Measurements from ENCODE around the gene ZSWIM4. TPM values are rescaled to one million over a fixed set of nuclear protein-coding genes. Genes with fewer than 3 reads are reported as not detected.
A peak's percentile ranks its signal among the peaks of the same experiment; 100 is the strongest.
"Not testable (repeated sequence)": the region's sequence is repeated elsewhere in the genome, so short reads cannot be mapped to it uniquely, and the experiment has no call there.

Gene ZSWIM4
- total RNA-seq, 4 donors from 2014 or later, result 2.8 to 19.8 (median 4.0) TPM

- no peak for DNase-seq (ENCODE audit: low spot score in 2 of 2)
- 83 to 100% methylated on average over 3 to 6 of the region's 6 CpGs for WGBS, 2 donors
- H3K27me3 ChIP-seq, result no peaks in the 10 kb centered on the region
- peaks cover 0 to 45% (median 12%) of the 10 kb centered on the region in 4 donors for H3K4me1 ChIP-seq
- H3K27ac ChIP-seq, result no peak overlapping the region
- no peaks in the 10 kb centered on the region for H3K9me3 ChIP-seq
- TF ChIP-seq CTCF (IDR thresholded peaks at IDR 0.05) (no peak), POLR2A (IDR thresholded peaks at IDR 0.05) (no peak), EP300 (IDR thresholded peaks at IDR 0.05) (no peak)
- peaks cover 0 to 39% (median 0%) of the 10 kb centered on the region in 3 donors for H3K36me3 ChIP-seq
- H3K4me3 ChIP-seq, result no peak overlapping the region
Observed at GRCh38 chr19:13778847-13779246, 16.4 kb upstream of the ZSWIM4 start.

- Histone ChIP-seq H3K4me1 (peaks cover 0 to 48% (median 11%) of the 10 kb centered on the region in 4 donors), H3K27ac (peak overlapping the region in 1 of 4 donors; percentile 28), H3K36me3 (peaks cover 0 to 39% (median 0%) of the 10 kb centered on the region in 3 donors)
- not testable (repeated sequence) for DNase-seq (ENCODE audit: low spot score in 2 of 2); H3K27me3 ChIP-seq; H3K4me3 ChIP-seq; H3K9me3 ChIP-seq
- 93 to 95% methylated on average over 8 of the region's 8 CpGs for WGBS, 2 donors
Observed at GRCh38 chr19:13779794-13780193, 15.4 kb upstream of the ZSWIM4 start.

GRCh38 chr19:13781547-13781946 lies 13.7 kb upstream of the ZSWIM4 start:
- peaks cover 0 to 39% (median 2%) of the 10 kb centered on the region in 4 donors for H3K4me1 ChIP-seq
- no peaks in the 10 kb centered on the region for H3K27me3 ChIP-seq
- no peaks in the 10 kb centered on the region for H3K9me3 ChIP-seq
- WGBS, 2 donors, result 4 to 5% methylated on average over 5 of the region's 5 CpGs
- H3K4me3 ChIP-seq, result no peak overlapping the region
- TF ChIP-seq EP300 (IDR thresholded peaks at IDR 0.05), result peak in 1 of 2 donors; percentile 84
- no peak for TF ChIP-seq POLR2A (IDR thresholded peaks at IDR 0.05)
- H3K36me3 ChIP-seq, result peaks cover 0 to 34% (median 0%) of the 10 kb centered on the region in 3 donors
- DNase-seq (ENCODE audit: low spot score in 2 of 2), result peak; percentile 61 to 75
- H3K27ac ChIP-seq, result peak overlapping the region in 3 of 4 donors; percentile 59 to 80 (median 63)

- no peak for TF ChIP-seq POLR2A (IDR thresholded peaks at IDR 0.05)
- no peak for TF ChIP-seq CTCF (IDR thresholded peaks at IDR 0.05)
- TF ChIP-seq EP300 (IDR thresholded peaks at IDR 0.05), result no peak
- WGBS, 2 donors, result 69 to 73% methylated on average over 8 of the region's 8 CpGs
- no peak for DNase-seq (ENCODE audit: low spot score in 2 of 2)
- Histone ChIP-seq H3K4me1 (peaks cover 0 to 43% (median 8%) of the 10 kb centered on the region in 4 donors), H3K27ac (peak overlapping the region in 1 of 4 donors; percentile 63), H3K27me3 (no peaks in the 10 kb centered on the region), H3K36me3 (peaks cover 0 to 24% (median 0%) of the 10 kb centered on the region in 3 donors), H3K4me3 (no peak overlapping the region), H3K9me3 (no peaks in the 10 kb centered on the region)
Observed at GRCh38 chr19:13782537-13782936, 12.7 kb upstream of the ZSWIM4 start.

- no peak for DNase-seq (ENCODE audit: low spot score in 2 of 2)
- Histone ChIP-seq H3K27me3 (no peaks in the 10 kb centered on the region), H3K36me3 (peaks cover 0 to 11% (median 0%) of the 10 kb centered on the region in 3 donors), H3K4me3 (no peak overlapping the region), H3K27ac (no peak overlapping the region), H3K9me3 (no peaks in the 10 kb centered on the region), H3K4me1 (peaks cover 0 to 56% (median 10%) of the 10 kb centered on the region in 4 donors)
- 83 to 86% methylated on average over 18 of the region's 18 CpGs for WGBS, 2 donors
- TF ChIP-seq EP300 (IDR thresholded peaks at IDR 0.05) (no peak), CTCF (IDR thresholded peaks at IDR 0.05) (no peak), POLR2A (IDR thresholded peaks at IDR 0.05) (no peak)
Observed at GRCh38 chr19:13783565-13784500, 11.4 kb upstream of the ZSWIM4 start.

Measured in tibial nerve (tissue), 4 donors.